SK-N-SH (cell line): ENCODE results near the gene C20orf204. TPM values are rescaled to one million over a fixed set of nuclear protein-coding genes. Genes with fewer than 3 reads are reported as not detected.
"Not testable (repeated sequence)": the region's sequence is repeated elsewhere in the genome, so short reads cannot be mapped to it uniquely, and the experiment has no call there.

Experiments
- CTCF ChIA-PET: fragments of 300-600, 350-600 bp; formaldehyde crosslinking; extraction: SDS; loops from one replicate; lab custom pipeline; 2021; lab: Yijun Ruan, JAX
- POLR2A ChIA-PET: fragments of 350-600 bp; sonication (Branson Sonifier 250); formaldehyde crosslinking; extraction: SDS; loops from one replicate; lab custom pipeline; 2020; ENCODE audit warnings: antibody characterized with exemption, inconsistent platforms; lab: Yijun Ruan, JAX
- DNase-seq: peaks from one replicate; pipeline ENCODE4 v3.0.0; 2012
- H2AFZ ChIP-seq: fragments of 200-600 bp; sonication (generic); 2 replicates; pipeline ENCODE4 v1.8.1; 2016; ENCODE audit warnings: antibody characterized with exemption, mild to moderate bottlenecking, low read depth
- H3F3A ChIP-seq: fragments of 200-600 bp; sonication (generic); replicated peaks from 2 replicates; pipeline ENCODE3; 2016; ENCODE audit warnings: antibody characterized with exemption, mild to moderate bottlenecking; ENCODE audit not compliant: insufficient read depth
- H3K27ac ChIP-seq, 2 experiments: fragments of 200-500 bp in 1 of 2; fragments of 200-600 bp in 1 of 2; sonication (Bioruptor generic) in 1 of 2; sonication (generic), shearing (Covaris generic) in 1 of 2; 2 replicates each; pipeline versions ENCODE4 v1.5.1 to v1.6.1; 2014 to 2016; ENCODE audit warnings: low read depth in 2 of 2, inconsistent platforms in 1 of 2, low read length in 1 of 2, mild to moderate bottlenecking in 1 of 2, mixed read lengths in 1 of 2
- H3K27me3 ChIP-seq: fragments of 200-600 bp; sonication (generic), shearing (Covaris generic); 2 replicates; pipeline ENCODE4 v1.6.1; 2016; ENCODE audit warnings: mixed run types; ENCODE audit not compliant: insufficient read depth
- H3K36me3 ChIP-seq, 2 experiments: fragments of 200-500 bp in 1 of 2; fragments of 200-600 bp in 1 of 2; sonication (Bioruptor generic) in 1 of 2; sonication (generic) in 1 of 2; replicated peaks in 1 of 2; 2 replicates each; pipeline versions ENCODE3 to v1.5.1; 2014 to 2016; ENCODE audit warnings: low read length in 1 of 2, mild to moderate bottlenecking in 1 of 2; ENCODE audit not compliant: insufficient read depth in 2 of 2, control insufficient read depth in 1 of 2
- H3K4me1 ChIP-seq, 2 experiments: fragments of 200-500 bp in 1 of 2; fragments of 200-600 bp in 1 of 2; sonication (Bioruptor generic) in 1 of 2; sonication (generic), shearing (Covaris generic) in 1 of 2; 2 replicates each; pipeline versions ENCODE4 v1.5.1 to v1.6.1; 2014 to 2016; ENCODE audit warnings: low read depth in 1 of 2, low read length in 1 of 2, mixed run types in 1 of 2; ENCODE audit not compliant: insufficient read depth in 2 of 2, control insufficient read depth in 1 of 2
- H3K4me2 ChIP-seq: fragments of 200-600 bp; sonication (generic), shearing (Covaris generic); 2 replicates; pipeline ENCODE4 v1.6.1; 2017; ENCODE audit warnings: mixed run types
- H3K4me3 ChIP-seq, 2 experiments: fragments of 200-500 bp in 1 of 2; fragments of 200-600 bp in 1 of 2; sonication (Bioruptor generic) in 1 of 2; sonication (generic), shearing (Covaris generic) in 1 of 2; 2 replicates each; pipeline versions ENCODE4 v1.5.1 to v1.8.1; 2014 to 2016; ENCODE audit warnings: low read depth in 2 of 2, inconsistent platforms in 1 of 2, low read length in 1 of 2, mild to moderate bottlenecking in 1 of 2, mixed read lengths in 1 of 2, moderate library complexity in 1 of 2
- H3K79me2 ChIP-seq: fragments of 200-600 bp; sonication (generic); 2 replicates; pipeline ENCODE4 v1.8.1; 2017; ENCODE audit warnings: mild to moderate bottlenecking; ENCODE audit not compliant: insufficient read depth
- H3K9ac ChIP-seq: fragments of 200-600 bp; sonication (generic); 2 replicates; pipeline ENCODE4 v1.6.1; 2017; ENCODE audit warnings: mixed run types
- H3K9me2 ChIP-seq: fragments of 200-600 bp; sonication (generic); 2 replicates; pipeline ENCODE4 v1.6.1; 2017; ENCODE audit warnings: mixed run types
- H3K9me3 ChIP-seq: fragments of 200-600 bp; sonication (generic); 2 replicates; pipeline ENCODE4 v1.6.1; 2017; ENCODE audit warnings: mixed run types, mild to moderate bottlenecking, moderate library complexity
- H4K20me1 ChIP-seq: fragments of 200-600 bp; sonication (generic); 2 replicates; pipeline ENCODE4 v1.6.1; 2017; ENCODE audit warnings: mild to moderate bottlenecking, mixed run types; ENCODE audit not compliant: insufficient read depth
- ELF1 ChIP-seq: IDR thresholded peaks from 2 replicates; pipeline ENCODE4 v1.4.0; 2012
- EP300 ChIP-seq, 2 experiments: IDR thresholded peaks; 2 replicates each; pipeline versions ENCODE4 v1.4.0 to v1.6.1; 2012; ENCODE audit warnings: borderline replicate concordance in 1 of 2, low read depth in 1 of 2, low read length in 1 of 2
- FOXM1 ChIP-seq: IDR thresholded peaks from 2 replicates; pipeline ENCODE4 v1.4.0; 2012; ENCODE audit warnings: low read depth, mild to moderate bottlenecking
- IRF3 ChIP-seq: fragments of 150-350 bp; IDR thresholded peaks from 2 replicates; pipeline ENCODE4 v1.6.1; 2016; ENCODE audit warnings: mild to moderate bottlenecking, low read depth, low read length
- MEF2A ChIP-seq: IDR thresholded peaks from 2 replicates; pipeline ENCODE4 v1.4.0; 2012; ENCODE audit warnings: low read depth, borderline replicate concordance
- NFIC ChIP-seq: IDR thresholded peaks from 2 replicates; pipeline ENCODE4 v1.4.0; 2012; ENCODE audit warnings: borderline replicate concordance
- NRF1 ChIP-seq: IDR thresholded peaks from 2 replicates; pipeline ENCODE4 v1.6.1; 2012; ENCODE audit warnings: low read depth, mild to moderate bottlenecking, low read length
- POLR2AphosphoS5 ChIP-seq: IDR thresholded peaks from 2 replicates; pipeline ENCODE4 v1.6.1; 2012; ENCODE audit warnings: low read depth, low read length
- RAD21 ChIP-seq: IDR thresholded peaks from 2 replicates; pipeline ENCODE4 v1.6.1; 2012; ENCODE audit warnings: mild to moderate bottlenecking, low read length
- RFX5 ChIP-seq: IDR thresholded peaks from 2 replicates; pipeline ENCODE4 v1.6.1; 2012; ENCODE audit warnings: mild to moderate bottlenecking, improper control_type of control experiment, low read length
- TAF1 ChIP-seq: IDR thresholded peaks from 2 replicates; pipeline ENCODE4 v1.6.1; 2012; ENCODE audit warnings: low read depth, mild to moderate bottlenecking, low read length, moderate library complexity, borderline replicate concordance
- USF2 ChIP-seq: fragments of 150-350 bp; IDR thresholded peaks from 2 replicates; pipeline ENCODE4 v1.6.1; 2017; ENCODE audit warnings: antibody characterized with exemption, low read length, low read depth, borderline replicate concordance
- WGBS: methylation state at CpG from one replicate; pipeline ENCODE4 v1.1.6; 2017; ENCODE audit warnings: low lambda C conversion rate; 5-methylcytosine and 5-hydroxymethylcytosine counted together
- polyA plus RNA-seq, 3 experiments: library from polyadenylated mRNA; depleted of rRNA; stranded (reverse); fragments of >200 nt; gene quantifications; 2 replicates each; pipeline ENCODE4 v1.2.3, GENCODE V29; 2012

Gene C20orf204
- polyA plus RNA-seq, 1 of the 3 experiments (the other 2 are of a cell fraction), result 0.21 TPM

GRCh38 chr20:64011366-64011779, 24.6 kb upstream of the C20orf204 start:
- no peaks in the 10 kb centered on the region for H4K20me1 ChIP-seq
- no peak overlapping the region for H3K4me3 ChIP-seq
- H3K36me3 ChIP-seq, result peaks cover 44 to 49% of the 10 kb centered on the region in 2 experiments
- no peak overlapping the region for H3K9ac ChIP-seq
- no peaks in the 10 kb centered on the region for H3K4me1 ChIP-seq
- POLR2A ChIA-PET, result no interaction called here
- H3K27ac ChIP-seq, result no peak overlapping the region
- H3K27me3 ChIP-seq, result no peaks in the 10 kb centered on the region
- CTCF ChIA-PET, result no interaction called here
- no peaks in the 10 kb centered on the region for H3F3A ChIP-seq
- no peaks in the 10 kb centered on the region for H3K9me3 ChIP-seq
- TF ChIP-seq TAF1, result no peak
- TF ChIP-seq NRF1, result no peak
- no peak for TF ChIP-seq MEF2A
- TF ChIP-seq IRF3, result no peak
- no peak for TF ChIP-seq RAD21
- no peak for TF ChIP-seq USF2
- no peak for TF ChIP-seq NFIC
- TF ChIP-seq EP300 (IDR thresholded peaks at IDR 0.05; ENCODE audit: borderline replicate concordance in 1 of 2, low read depth in 1 of 2, low read length in 1 of 2), result no peak
- TF ChIP-seq POLR2AphosphoS5, result no peak
- no peak for TF ChIP-seq ELF1
- no peak for TF ChIP-seq RFX5
- no peak for TF ChIP-seq FOXM1
- 94% methylated on average over 13 of the region's 16 CpGs for WGBS
- no peak overlapping the region for H3K4me2 ChIP-seq
- H3K9me2 ChIP-seq, result no peaks in the 10 kb centered on the region
- no peak for DNase-seq
- H2AFZ ChIP-seq, result no peak overlapping the region
- H3K79me2 ChIP-seq, result peaks cover 19% of the 10 kb centered on the region

GRCh38 chr20:64012385-64013154, 23.4 kb upstream of the C20orf204 start:
- H3K4me3 ChIP-seq, H3F3A ChIP-seq, H4K20me1 ChIP-seq, CTCF ChIA-PET, H3K27me3 ChIP-seq, H3K4me1 ChIP-seq, H3K27ac ChIP-seq, H3K9me2 ChIP-seq, H3K4me2 ChIP-seq, POLR2A ChIA-PET, H3K9ac ChIP-seq, H2AFZ ChIP-seq, DNase-seq, H3K9me3 ChIP-seq: not testable (repeated sequence)
- Histone ChIP-seq H3K36me3 (peaks cover 44 to 47% of the 10 kb centered on the region in 2 experiments), H3K79me2 (peaks cover 17% of the 10 kb centered on the region)
- 90% methylated on average over 14 of the region's 20 CpGs for WGBS
